DMS53 treated with DMSO at 0.1 percent for 48 hours (cell line): ENCODE data around the gene CAMTA2.
"Not testable (repeated sequence)": the region's sequence is repeated elsewhere in the genome, so short reads cannot be mapped to it uniquely, and the experiment has no call there.

Experiments
- DNase-seq: peaks from one replicate; lab custom pipeline; 2025; ENCODE audit not compliant: unreplicated experiment; lab: John Stamatoyannopoulos, UW

Gene CAMTA2

DNA sequence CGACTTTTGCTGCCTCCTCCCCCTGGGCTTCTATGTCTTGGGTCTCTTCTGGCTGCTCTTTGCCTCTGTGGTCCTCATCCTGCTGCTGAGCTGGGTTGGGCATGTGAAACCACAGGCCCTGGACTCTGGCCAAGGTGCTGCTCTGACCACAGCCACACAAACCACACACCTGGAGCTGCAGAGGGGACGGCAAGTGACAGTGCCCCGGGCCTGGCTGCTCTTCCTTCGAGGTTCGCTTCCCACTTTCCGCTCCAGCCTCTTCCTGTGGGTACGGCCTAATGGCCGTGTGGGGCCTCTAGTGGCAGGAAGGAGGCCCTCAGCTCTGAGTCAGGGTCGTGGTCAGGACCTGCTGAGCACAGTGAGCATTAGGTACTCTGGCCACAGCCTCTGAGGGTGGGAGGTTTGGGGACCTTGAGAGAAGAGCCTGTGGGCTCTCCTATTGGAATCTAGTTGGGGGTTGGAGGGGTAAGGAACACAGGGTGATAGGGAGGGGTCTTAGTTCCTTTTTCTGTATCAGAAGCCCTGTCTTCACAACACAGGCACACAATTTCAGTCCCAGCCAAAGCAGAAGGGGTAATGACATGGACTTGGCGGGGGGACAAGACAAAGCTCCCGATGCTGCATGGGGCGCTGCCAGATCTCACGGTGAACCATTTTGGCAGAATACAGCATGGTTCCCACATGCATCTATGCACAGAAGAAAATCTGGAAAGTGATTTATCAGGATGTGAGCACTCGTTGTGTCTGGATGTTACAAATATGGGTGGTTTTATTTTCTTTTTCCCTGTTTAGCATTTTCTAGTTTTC is 53.1 kb downstream of the CAMTA2 start:
- no peak for DNase-seq

DNA sequence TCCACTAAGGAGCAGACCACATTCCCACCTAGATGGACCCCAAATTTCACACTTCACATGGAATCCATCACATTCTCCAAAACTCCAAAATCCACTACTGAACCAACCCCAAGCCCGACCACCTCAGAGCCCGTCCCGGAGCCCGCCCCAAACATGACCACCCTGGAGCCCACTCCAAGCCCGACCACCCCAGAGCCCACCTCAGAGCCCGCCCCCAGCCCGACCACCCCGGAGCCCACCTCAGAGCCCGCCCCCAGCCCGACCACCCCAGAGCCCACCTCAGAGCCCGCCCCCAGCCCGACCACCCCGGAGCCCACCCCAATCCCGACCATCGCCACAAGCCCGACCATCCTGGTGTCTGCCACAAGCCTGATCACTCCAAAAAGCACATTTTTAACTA is 53.8 kb downstream of the CAMTA2 start:
- DNase-seq, result no peak

GRCh38 chr17:4932756-4933155 is 54.7 kb downstream of the CAMTA2 start:
- no peak for DNase-seq

DNA sequence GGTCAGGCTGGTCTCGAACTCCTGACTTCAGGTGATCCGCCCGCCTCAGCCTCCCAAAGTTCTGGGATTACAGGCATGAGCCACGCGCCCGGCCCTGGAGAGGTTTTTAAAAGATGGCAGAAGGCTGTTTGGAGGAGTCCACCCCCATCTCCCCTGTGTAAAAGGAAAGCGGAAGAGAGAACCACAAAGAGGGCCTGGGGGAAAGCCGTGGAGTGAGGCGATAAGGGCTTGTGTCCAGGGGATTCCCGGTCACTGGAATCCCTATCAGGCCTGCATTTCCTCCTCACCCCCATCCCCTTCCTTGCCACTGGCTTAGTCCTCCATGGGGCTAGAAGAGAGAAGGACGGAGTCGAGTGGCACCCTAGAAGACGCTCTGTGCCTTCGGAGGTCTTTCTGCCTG is 55.5 kb downstream of the CAMTA2 start, which contains the start of gene GP1BA:
Gene GP1BA, plus strand, starts transcription at position 315 of the 400 bp plus-strand sequence. CDS start 328 bp downstream, outside the sequence.
- DNase-seq, result no peak

GRCh38 chr17:4928881-4929280 is 58.6 kb downstream of the CAMTA2 start:
- no peak for DNase-seq

GRCh38 chr17:4926577-4927335 is 60.7 kb downstream of the CAMTA2 start:
- not testable (repeated sequence) for DNase-seq

DNA sequence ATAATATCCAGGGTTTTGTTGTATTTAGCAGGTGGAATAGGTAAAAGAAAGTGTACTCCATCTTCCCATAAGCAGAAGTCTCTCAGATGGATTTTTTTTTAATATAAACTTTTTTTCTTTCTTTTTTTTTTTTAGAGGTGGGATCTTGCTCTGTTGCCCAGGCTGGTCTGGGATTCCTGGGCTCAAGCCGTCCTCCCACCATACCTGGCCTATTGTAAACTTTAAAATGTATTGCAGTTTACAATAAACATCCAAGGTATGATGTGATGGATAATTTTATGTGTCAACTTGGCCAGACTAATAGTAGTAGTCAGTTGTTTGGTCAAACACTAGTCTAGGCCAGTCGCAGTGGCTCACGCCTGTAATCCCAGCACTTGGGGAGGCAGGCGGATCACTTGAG is 66.2 kb downstream of the CAMTA2 start:
- no peak for DNase-seq

GRCh38 chr17:4920351-4921048 is 67.0 kb downstream of the CAMTA2 start:
- DNase-seq, result no peak

GRCh38 chr17:4919511-4920047 is 67.9 kb downstream of the CAMTA2 start:
- no peak for DNase-seq
